ENCODE results near the gene CAPN5.

The CAPN5 gene

GRCh38 chr11:77143405-77144020 is 76.7 kb downstream of the CAPN5 start:
- peaks cover 6% of the 10 kb centered on the region; the same call in 1 of the 2 replicates for H3K27me3 ChIP-seq (ENCODE audit: control insufficient read depth, low read length)
- TF ChIP-seq EZH2phosphoT487 (IDR thresholded peaks at IDR 0.05; ENCODE audit: borderline replicate concordance, low read length) (no peak), CTCF (IDR thresholded peaks at IDR 0.05; ENCODE audit: low read depth, low read length, poor library complexity, severe bottlenecking) (no peak)
- no peaks in the 10 kb centered on the region for H3K4me1 ChIP-seq (ENCODE audit: control insufficient read depth, low read length)
- H3K79me2 ChIP-seq (ENCODE audit: control insufficient read depth, low read length) = no peaks in the 10 kb centered on the region
- no peak overlapping the region for H3K4me2 ChIP-seq (ENCODE audit: low read length)
- H3K9me3 ChIP-seq (ENCODE audit: control insufficient read depth, insufficient read depth, low read length) = no peaks in the 10 kb centered on the region
- no peaks in the 10 kb centered on the region for H4K20me1 ChIP-seq (ENCODE audit: control insufficient read depth, insufficient read depth, low read depth, low read length)
- H3F3A ChIP-seq (ENCODE audit: control insufficient read depth, insufficient read depth) = no peaks in the 10 kb centered on the region
- no peak overlapping the region for H3K4me3 ChIP-seq (ENCODE audit: low read length)
- no peaks in the 10 kb centered on the region for H3K9me2 ChIP-seq (replicated peaks; ENCODE audit: control insufficient read depth, low read length)
- H3K36me3 ChIP-seq (ENCODE audit: control insufficient read depth, low read length) = no peaks in the 10 kb centered on the region
- H3K27ac ChIP-seq (ENCODE audit: low read depth, low read length) = no peak overlapping the region

- no peaks in the 10 kb centered on the region for H3K9me2 ChIP-seq (replicated peaks; ENCODE audit: control insufficient read depth, low read length)
- no peaks in the 10 kb centered on the region for H3K4me1 ChIP-seq (ENCODE audit: control insufficient read depth, low read length)
- H3F3A ChIP-seq (ENCODE audit: control insufficient read depth, insufficient read depth) = no peaks in the 10 kb centered on the region
- H3K9me3 ChIP-seq (ENCODE audit: control insufficient read depth, insufficient read depth, low read length) = no peaks in the 10 kb centered on the region
- H3K4me2 ChIP-seq (ENCODE audit: low read length) = no peak overlapping the region
- TF ChIP-seq CTCF (IDR thresholded peaks at IDR 0.05; ENCODE audit: low read depth, low read length, poor library complexity, severe bottlenecking) (no peak), EZH2phosphoT487 (IDR thresholded peaks at IDR 0.05; ENCODE audit: borderline replicate concordance, low read length) (no peak)
- no peaks in the 10 kb centered on the region for H3K79me2 ChIP-seq (ENCODE audit: control insufficient read depth, low read length)
- H3K36me3 ChIP-seq (ENCODE audit: control insufficient read depth, low read length) = no peaks in the 10 kb centered on the region
- H3K27ac ChIP-seq (ENCODE audit: low read depth, low read length) = no peak overlapping the region
- H4K20me1 ChIP-seq (ENCODE audit: control insufficient read depth, insufficient read depth, low read depth, low read length) = no peaks in the 10 kb centered on the region
- H3K4me3 ChIP-seq (ENCODE audit: low read length) = no peak overlapping the region
- peaks cover 6% of the 10 kb centered on the region; the same call in 1 of the 2 replicates for H3K27me3 ChIP-seq (ENCODE audit: control insufficient read depth, low read length)
Observed at GRCh38 chr11:77144196-77144856, 77.6 kb downstream of the CAPN5 start.

- Histone ChIP-seq H3K9me2 (replicated peaks; ENCODE audit: control insufficient read depth, low read length) (no peaks in the 10 kb centered on the region), H3F3A (ENCODE audit: control insufficient read depth, insufficient read depth) (no peaks in the 10 kb centered on the region), H4K20me1 (ENCODE audit: control insufficient read depth, insufficient read depth, low read depth, low read length) (no peaks in the 10 kb centered on the region), H3K4me2 (ENCODE audit: low read length) (no peak overlapping the region), H3K36me3 (ENCODE audit: control insufficient read depth, low read length) (no peaks in the 10 kb centered on the region), H3K4me3 (ENCODE audit: low read length) (no peak overlapping the region), H3K9me3 (ENCODE audit: control insufficient read depth, insufficient read depth, low read length) (no peaks in the 10 kb centered on the region), H3K27me3 (ENCODE audit: control insufficient read depth, low read length) (peaks cover 6% of the 10 kb centered on the region; the same call in 1 of the 2 replicates), H3K79me2 (ENCODE audit: control insufficient read depth, low read length) (no peaks in the 10 kb centered on the region), H3K4me1 (ENCODE audit: control insufficient read depth, low read length) (no peaks in the 10 kb centered on the region), H3K27ac (ENCODE audit: low read depth, low read length) (no peak overlapping the region)
- TF ChIP-seq CTCF (IDR thresholded peaks at IDR 0.05; ENCODE audit: low read depth, low read length, poor library complexity, severe bottlenecking) = no peak
- TF ChIP-seq EZH2phosphoT487 (IDR thresholded peaks at IDR 0.05; ENCODE audit: borderline replicate concordance, low read length) = no peak
Observed at GRCh38 chr11:77144857-77145428, 78.2 kb downstream of the CAPN5 start.
